Measurements from ENCODE around the gene C11orf24.

DNA sequence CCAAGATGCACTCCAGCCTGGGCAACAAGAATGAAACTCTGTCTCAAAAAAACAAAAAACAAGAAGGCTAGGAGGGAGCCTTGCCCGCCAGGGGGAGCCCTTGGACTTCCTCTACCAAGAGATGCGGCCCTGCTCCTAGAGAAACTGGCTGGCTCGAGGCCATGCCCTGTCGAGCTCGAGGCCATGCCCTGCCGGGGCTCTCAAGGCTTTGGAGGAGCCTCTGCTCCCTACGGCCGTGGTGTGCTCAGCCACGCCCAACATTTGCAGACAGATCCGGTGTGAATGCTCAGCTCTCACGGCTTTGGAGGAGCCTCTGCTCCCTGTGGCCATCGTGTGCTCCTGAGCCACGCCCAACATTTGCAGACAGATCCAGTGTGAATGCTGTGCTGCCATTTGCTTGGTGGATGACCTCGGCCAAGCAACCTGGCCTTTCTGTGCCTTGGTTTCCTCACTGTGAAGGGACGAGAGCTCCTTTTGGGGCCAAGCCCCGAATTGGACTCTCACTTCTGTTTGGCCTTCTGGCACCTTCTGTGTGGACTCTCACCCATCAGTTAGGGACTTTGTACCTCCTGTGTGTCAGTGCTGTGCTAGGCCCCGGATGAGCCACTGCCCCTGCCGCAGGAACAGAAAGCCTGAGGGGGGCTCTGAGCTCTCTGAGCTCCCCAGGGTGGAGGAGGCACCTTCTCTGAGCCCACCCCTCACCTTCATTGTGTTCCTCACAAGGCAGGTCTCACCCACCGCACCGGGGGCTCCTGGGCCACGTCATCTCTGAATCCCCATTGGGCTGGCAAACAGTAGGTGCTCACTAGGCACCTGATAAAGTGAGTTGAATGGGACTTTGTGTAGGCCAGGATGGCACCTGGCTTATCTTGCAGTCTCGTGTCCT, 14.1 kb downstream of the C11orf24 start:
- TF ChIP-seq YY1 (IDR thresholded peaks at IDR 0.05; ENCODE audit: low read depth) (no peak), TAF1 (IDR thresholded peaks at IDR 0.05; ENCODE audit: borderline replicate concordance, low read depth, low read length) (no peak), CTCF (IDR thresholded peaks at IDR 0.05) (peak; percentile 87)

All from SK-N-SH (cell line).